ENCODE data around the gene RBMS3. TPM values are rescaled to one million over a fixed set of nuclear protein-coding genes. Genes with fewer than 3 reads are reported as not detected.

The RBMS3 gene
- total RNA-seq, 4 donors from 2014 or later, result 116 to 171 (median 152) TPM

DNA sequence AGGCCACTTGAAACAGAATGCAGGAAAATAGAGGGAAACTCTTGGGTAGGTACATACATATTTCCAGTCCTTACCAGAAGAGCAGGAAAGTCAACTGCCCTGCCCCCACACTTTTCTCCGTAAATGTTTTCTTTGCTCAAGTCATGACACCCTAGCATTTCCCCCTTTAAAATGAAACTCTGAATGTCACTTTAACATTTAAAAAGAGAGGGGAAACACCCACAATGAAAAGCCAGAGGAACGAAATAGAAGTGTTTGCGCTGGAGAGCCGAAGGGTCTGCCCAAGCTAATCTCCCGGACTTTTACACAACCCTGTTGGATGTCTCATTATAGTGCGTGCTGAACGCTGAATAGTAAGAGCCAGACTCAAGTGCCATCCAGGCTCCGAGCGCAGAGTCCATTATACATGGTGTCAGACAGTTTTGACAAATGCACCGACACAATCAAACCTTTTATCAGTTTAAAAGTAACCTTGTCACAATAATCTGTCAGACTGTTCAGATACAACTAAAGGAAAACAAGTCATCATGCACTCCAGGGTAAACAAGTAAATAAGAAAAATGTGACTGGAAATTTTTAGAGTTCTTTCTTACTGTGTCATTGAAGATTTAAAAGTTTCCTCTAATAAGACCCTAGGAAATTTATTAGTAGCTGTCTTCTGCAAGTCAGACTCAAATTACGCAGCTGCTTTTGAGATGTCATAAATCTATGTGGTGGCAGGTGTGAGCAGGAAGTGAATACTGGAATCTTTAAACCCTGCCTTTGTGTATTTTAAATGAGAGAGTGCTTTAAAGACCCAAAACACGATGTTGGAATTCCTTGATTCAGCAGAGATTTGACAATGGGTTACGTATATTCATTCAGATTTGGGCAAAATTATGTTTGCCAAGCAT is 159.8 kb downstream of the RBMS3 start:
- Histone ChIP-seq H3K36me3 (no peaks in the 10 kb centered on the region), H3K4me1 (peaks cover 25 to 27% of the 10 kb centered on the region in 2 donors), H3K27ac (peak overlapping the region in 1 of 3 donors; percentile 65), H3K4me3 (replicated peaks in 1 of 3) (no peak overlapping the region), H3K27me3 (no peaks in the 10 kb centered on the region), H3K9me3 (no peaks in the 10 kb centered on the region)
- intact Hi-C loops (cut with DNase I), result no loop called here
- DNase-seq, result peak; percentile 51 to 57
- TF ChIP-seq POLR2A (IDR thresholded peaks at IDR 0.05), result no peak
- TF ChIP-seq, protein P1, sequence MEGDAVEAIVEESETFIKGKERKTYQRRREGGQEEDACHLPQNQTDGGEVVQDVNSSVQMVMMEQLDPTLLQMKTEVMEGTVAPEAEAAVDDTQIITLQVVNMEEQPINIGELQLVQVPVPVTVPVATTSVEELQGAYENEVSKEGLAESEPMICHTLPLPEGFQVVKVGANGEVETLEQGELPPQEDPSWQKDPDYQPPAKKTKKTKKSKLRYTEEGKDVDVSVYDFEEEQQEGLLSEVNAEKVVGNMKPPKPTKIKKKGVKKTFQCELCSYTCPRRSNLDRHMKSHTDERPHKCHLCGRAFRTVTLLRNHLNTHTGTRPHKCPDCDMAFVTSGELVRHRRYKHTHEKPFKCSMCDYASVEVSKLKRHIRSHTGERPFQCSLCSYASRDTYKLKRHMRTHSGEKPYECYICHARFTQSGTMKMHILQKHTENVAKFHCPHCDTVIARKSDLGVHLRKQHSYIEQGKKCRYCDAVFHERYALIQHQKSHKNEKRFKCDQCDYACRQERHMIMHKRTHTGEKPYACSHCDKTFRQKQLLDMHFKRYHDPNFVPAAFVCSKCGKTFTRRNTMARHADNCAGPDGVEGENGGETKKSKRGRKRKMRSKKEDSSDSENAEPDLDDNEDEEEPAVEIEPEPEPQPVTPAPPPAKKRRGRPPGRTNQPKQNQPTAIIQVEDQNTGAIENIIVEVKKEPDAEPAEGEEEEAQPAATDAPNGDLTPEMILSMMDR (IDR thresholded peaks at IDR 0.05), result no peak
- WGBS, 2 donors, result 38 to 40% methylated on average over 13 of the region's 13 CpGs

DNA sequence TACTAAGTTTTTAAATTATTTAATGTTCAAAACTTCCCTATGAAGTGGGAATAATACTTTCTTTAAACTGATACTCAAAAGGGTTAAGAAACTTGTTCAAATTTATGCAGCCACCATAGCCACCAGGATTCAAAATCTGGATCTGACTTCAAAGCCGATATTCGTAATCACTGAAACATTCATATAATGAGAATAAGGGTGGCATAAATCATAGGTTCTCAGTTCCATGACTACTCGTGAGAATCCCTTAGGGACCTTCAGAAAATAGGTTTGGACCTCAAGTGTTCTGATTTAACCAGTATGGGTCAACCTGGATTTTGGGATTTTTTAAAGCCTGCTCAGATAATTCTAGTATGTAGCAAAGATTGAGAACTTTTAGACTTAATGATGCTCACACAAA is 160.6 kb downstream of the RBMS3 start:
- no peaks in the 10 kb centered on the region for H3K36me3 ChIP-seq
- TF ChIP-seq POLR2A (IDR thresholded peaks at IDR 0.05), result no peak
- TF ChIP-seq, protein P1 (IDR thresholded peaks at IDR 0.05), result no peak
- no peak overlapping the region for H3K27ac ChIP-seq
- peaks cover 21 to 24% of the 10 kb centered on the region in 2 donors for H3K4me1 ChIP-seq
- no peaks in the 10 kb centered on the region for H3K9me3 ChIP-seq
- 94% methylated on average over 3 of the region's 3 CpGs for WGBS, 2 donors
- no peaks in the 10 kb centered on the region for H3K27me3 ChIP-seq
- DNase-seq, result no peak
- H3K4me3 ChIP-seq (replicated peaks in 1 of 3), result no peak overlapping the region
- intact Hi-C loops (cut with DNase I), result no loop called here

DNA sequence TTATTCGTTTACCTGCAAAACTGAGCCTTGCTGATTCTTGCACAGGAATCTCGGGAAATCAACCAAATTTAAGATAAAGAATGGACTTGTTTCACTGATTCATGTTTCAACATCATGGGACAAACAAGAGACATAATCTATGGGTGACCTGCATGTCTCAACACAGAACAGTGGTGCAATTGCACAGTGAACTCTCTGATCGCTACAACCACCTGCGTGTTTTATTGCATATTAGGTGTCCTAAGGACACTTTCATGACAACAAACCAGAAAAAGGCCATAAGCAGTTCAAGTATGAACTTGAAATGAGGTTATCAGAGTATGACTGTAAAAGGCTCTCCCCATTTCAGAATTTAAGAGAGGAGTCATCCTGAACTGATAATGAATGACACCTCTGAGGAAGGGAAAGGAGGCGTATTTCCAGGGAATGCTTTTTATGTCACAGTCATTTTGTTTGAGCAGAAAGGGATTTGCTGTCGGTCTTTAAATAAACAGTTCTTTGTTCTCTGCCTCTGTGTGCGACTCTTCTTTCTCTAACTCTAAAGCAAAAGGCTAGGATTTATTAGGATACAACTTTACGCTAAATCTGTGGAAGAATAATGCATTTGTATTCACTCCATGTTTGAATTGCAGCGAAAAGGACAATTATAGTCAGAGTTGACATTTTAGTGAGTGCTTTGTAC is 167.2 kb downstream of the RBMS3 start:
- no peaks in the 10 kb centered on the region for H3K27me3 ChIP-seq
- H3K9me3 ChIP-seq, result no peaks in the 10 kb centered on the region
- TF ChIP-seq POLR2A (IDR thresholded peaks at IDR 0.05), result no peak
- TF ChIP-seq, protein P1 (IDR thresholded peaks at IDR 0.05), result no peak
- intact Hi-C loops (cut with DNase I), result no loop called here
- no peak for DNase-seq
- 93% methylated on average over 9 of the region's 9 CpGs for WGBS, 2 donors
- no peak overlapping the region for H3K27ac ChIP-seq
- H3K4me1 ChIP-seq, result peaks cover 19 to 20% of the 10 kb centered on the region in 2 donors
- H3K4me3 ChIP-seq (replicated peaks in 1 of 3), result no peak overlapping the region
- H3K36me3 ChIP-seq, result no peaks in the 10 kb centered on the region

DNA sequence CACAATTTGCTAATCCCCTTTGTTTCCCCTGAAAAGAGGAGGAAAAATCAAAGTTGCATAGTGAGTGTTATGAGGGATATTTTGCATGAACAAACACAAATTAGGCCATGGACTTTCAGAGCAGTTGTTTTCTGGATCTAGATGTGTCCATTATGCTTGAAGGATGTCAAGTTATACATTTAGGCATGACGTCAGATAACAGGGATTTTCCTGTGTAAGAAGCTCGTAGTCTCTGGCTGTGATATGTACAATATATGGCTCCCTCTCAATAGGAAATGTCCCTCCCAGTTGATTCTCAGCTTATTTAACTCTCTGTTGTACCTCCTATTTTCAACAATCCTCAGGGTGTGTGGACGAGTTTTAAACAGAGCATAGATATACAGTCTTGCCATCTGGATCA is 171.0 kb downstream of the RBMS3 start:
- H3K27ac ChIP-seq, result peak overlapping the region in 2 of 3 donors; percentile 35 to 85
- 81 to 83% methylated on average over 3 of the region's 3 CpGs for WGBS, 2 donors
- peaks cover 25 to 29% of the 10 kb centered on the region in 2 donors for H3K4me1 ChIP-seq
- no peaks in the 10 kb centered on the region for H3K27me3 ChIP-seq
- TF ChIP-seq, protein P1 (IDR thresholded peaks at IDR 0.05), result no peak
- TF ChIP-seq POLR2A (IDR thresholded peaks at IDR 0.05), result no peak
- H3K4me3 ChIP-seq (replicated peaks in 1 of 3), result no peak overlapping the region
- no peak for DNase-seq
- no peaks in the 10 kb centered on the region for H3K9me3 ChIP-seq
- intact Hi-C loops (cut with DNase I), result no loop called here
- H3K36me3 ChIP-seq, result no peaks in the 10 kb centered on the region

DNA sequence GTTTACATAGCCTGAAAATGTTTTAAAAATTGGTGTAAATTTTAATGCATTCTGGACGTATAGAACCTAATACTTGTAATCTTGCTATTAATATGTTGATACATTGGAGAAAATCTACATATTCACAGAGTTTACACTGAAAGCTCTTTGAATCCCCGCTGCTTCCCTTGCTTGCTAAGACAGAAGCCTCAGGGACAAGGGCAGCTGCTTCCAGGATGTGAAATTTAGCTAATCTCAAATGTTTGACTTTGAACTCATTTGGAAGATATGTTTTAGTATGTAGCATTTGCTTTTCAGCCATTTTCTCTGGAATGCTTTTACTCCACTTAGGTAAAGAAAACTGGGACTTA is 172.0 kb downstream of the RBMS3 start:
- WGBS, 2 donors, result 71 to 77% methylated on average over 2 of the region's 2 CpGs
- H3K27ac ChIP-seq, result peak overlapping the region; percentile 27 to 85 (median 56)
- H3K9me3 ChIP-seq, result no peaks in the 10 kb centered on the region
- H3K36me3 ChIP-seq, result no peaks in the 10 kb centered on the region
- intact Hi-C loops (cut with DNase I), result no loop called here
- TF ChIP-seq, protein P1 (IDR thresholded peaks at IDR 0.05), result no peak
- TF ChIP-seq POLR2A (IDR thresholded peaks at IDR 0.05), result no peak
- no peaks in the 10 kb centered on the region for H3K27me3 ChIP-seq
- H3K4me3 ChIP-seq (replicated peaks in 1 of 3), result no peak overlapping the region
- DNase-seq, result no peak
- peaks cover 25 to 29% of the 10 kb centered on the region in 2 donors for H3K4me1 ChIP-seq

All from thyroid gland (tissue), 4 donors.